Body of pancreas (tissue), 4 donors: ENCODE results near the gene ASCL5. TPM values are rescaled to one million over a fixed set of nuclear protein-coding genes. Genes with fewer than 3 reads are reported as not detected.

ENCODE experiments used
- ATAC-seq: fragments of 150-250 bp; one replicate; pipeline ENCODE4 v1.9.1; 2016
- DNase-seq, 4 donors: peaks; one replicate each; pipeline ENCODE4 v3.0.0-alpha.2; 2019
- H3K27ac ChIP-seq, 4 donors: fragments of 200-600 bp; sonication (generic); 1 replicate in 3 of 4; 2 replicates in 1 of 4; pipeline versions ENCODE4 v1.5.1 to v1.6.1; 2016 to 2019; ENCODE audit warnings: mild to moderate bottlenecking in 1 of 4, mixed read lengths in 1 of 4, moderate library complexity in 1 of 4
- H3K27me3 ChIP-seq, 2 donors: fragments of 200-600 bp; sonication (generic); one replicate each; pipeline ENCODE4 v1.6.0; 2016; ENCODE audit warnings: mild to moderate bottlenecking in 1 of 2
- H3K36me3 ChIP-seq, 2 donors: fragments of 200-600 bp; sonication (generic); replicated peaks in 1 of 2; 2 replicates each; pipeline ENCODE4 v1.5.1; 2016; ENCODE audit warnings: low read depth in 2 of 2; ENCODE audit not compliant: insufficient read depth in 1 of 2
- H3K4me1 ChIP-seq: fragments of 200-600 bp; sonication (generic); one replicate; pipeline ENCODE4 v1.6.0; 2016
- H3K4me3 ChIP-seq, 2 donors: fragments of 200-600 bp; sonication (generic); 1 replicate in 1 of 2; 2 replicates in 1 of 2; pipeline ENCODE4 v1.5.1; 2016 to 2019
- H3K9me3 ChIP-seq, 3 donors: fragments of 200-600 bp; sonication (generic); 1 replicate in 2 of 3; 2 replicates in 1 of 3; pipeline ENCODE4 v1.5.1; 2016
- CTCF ChIP-seq, 7 experiments: fragments of 450-650 bp in 4 of 7; fragments of 200-600 bp in 3 of 7; sonication (generic) in 3 of 7; IDR thresholded peaks; one replicate each; pipeline ENCODE4 v1.5.1; 2016 to 2019; ENCODE audit warnings: antibody characterized with exemption in 7 of 7
- POLR2A ChIP-seq, 3 donors: fragments of 450-650 bp; IDR thresholded peaks; one replicate each; pipeline ENCODE4 v1.6.1; 2016; ENCODE audit warnings: antibody characterized with exemption in 3 of 3, mild to moderate bottlenecking in 2 of 3
- WGBS, 2 donors: methylation state at CpG; one replicate each; pipeline ENCODE4 v1.1.5; 2017; 5-methylcytosine and 5-hydroxymethylcytosine counted together
- intact Hi-C: fragments of 100-400 bp; cut with DNase I; formaldehyde crosslinking; loops from one replicate; pipeline ENCODE4 v1.15.1; 2023
- total RNA-seq, 2 donors: library from RNA; depleted of rRNA; stranded (reverse); fragments of >200 nt; gene quantifications; one replicate each; pipeline ENCODE4 v1.1.0, GENCODE V29; 2016

ASCL5 gene
- total RNA-seq, 2 donors from 2014 or later = 1.0 to 4.6 TPM

- ATAC-seq (no peak), DNase-seq (no peak)
- no peaks in the 10 kb centered on the region for H3K27me3 ChIP-seq
- no peaks in the 10 kb centered on the region for H3K36me3 ChIP-seq
- TF ChIP-seq CTCF (IDR thresholded peaks at IDR 0.05) = no peak
- no peak for TF ChIP-seq POLR2A (IDR thresholded peaks at IDR 0.05)
- no peaks in the 10 kb centered on the region for H3K9me3 ChIP-seq
- intact Hi-C loops = no loop called here
- H3K27ac ChIP-seq = peak overlapping the region in 3 of 4 donors; percentile 5 to 89 (median 65)
- H3K4me3 ChIP-seq = no peak overlapping the region
- WGBS, 2 donors = 28 to 29% methylated on average over 17 of the region's 17 CpGs
- H3K4me1 ChIP-seq = peaks cover 16% of the 10 kb centered on the region
Observed at GRCh38 chr1:201113451-201114244, 13.3 kb downstream of the ASCL5 start.

GRCh38 chr1:201112926-201113325 is 14.1 kb downstream of the ASCL5 start:
- no peak for ATAC-seq
- intact Hi-C loops = no loop called here
- Histone ChIP-seq H3K27me3 (no peaks in the 10 kb centered on the region), H3K9me3 (no peaks in the 10 kb centered on the region), H3K27ac (no peak overlapping the region), H3K4me3 (no peak overlapping the region), H3K36me3 (no peaks in the 10 kb centered on the region), H3K4me1 (peaks cover 16% of the 10 kb centered on the region)
- no peak for DNase-seq
- no peak for TF ChIP-seq CTCF (IDR thresholded peaks at IDR 0.05)
- no peak for TF ChIP-seq POLR2A (IDR thresholded peaks at IDR 0.05)
- 71 to 83% methylated on average over 3 of the region's 3 CpGs for WGBS, 2 donors

- Histone ChIP-seq H3K4me1 (peaks cover 16% of the 10 kb centered on the region), H3K36me3 (no peaks in the 10 kb centered on the region), H3K27me3 (no peaks in the 10 kb centered on the region), H3K9me3 (no peaks in the 10 kb centered on the region), H3K27ac (no peak within 1 kb of the TSS), H3K4me3 (no peak within 1 kb of the TSS)
- ATAC-seq (no peak), DNase-seq (no peak)
- 80 to 84% methylated on average over 1 to 3 of the region's 9 CpGs for WGBS, 2 donors
- intact Hi-C loops = no loop called here
- TF ChIP-seq POLR2A (IDR thresholded peaks at IDR 0.05) = no peak
- no peak for TF ChIP-seq CTCF (IDR thresholded peaks at IDR 0.05)
Observed at GRCh38 chr1:201112173-201112731, 14.7 kb downstream of the ASCL5 start, which contains the start of gene CACNA1S. Gene CACNA1S, minus strand, starts transcription at chr1:201112426. Its CDS starts 87 bp downstream, at chr1:201112339.

GRCh38 chr1:201111672-201112071 is 15.3 kb downstream of the ASCL5 start:
- H3K9me3 ChIP-seq = no peaks in the 10 kb centered on the region
- no peak overlapping the region for H3K27ac ChIP-seq
- TF ChIP-seq POLR2A (IDR thresholded peaks at IDR 0.05) = no peak
- no peak for TF ChIP-seq CTCF (IDR thresholded peaks at IDR 0.05)
- no peaks in the 10 kb centered on the region for H3K27me3 ChIP-seq
- no peak overlapping the region for H3K4me3 ChIP-seq
- H3K36me3 ChIP-seq = no peaks in the 10 kb centered on the region
- intact Hi-C loops = no loop called here
- 73 to 78% methylated on average over 2 to 3 of the region's 3 CpGs for WGBS, 2 donors
- H3K4me1 ChIP-seq = peaks cover 16% of the 10 kb centered on the region
- ATAC-seq (no peak), DNase-seq (no peak)
